GM12891 (cell line): Measurements from ENCODE around the gene MYH3.

Source experiments
- DNase-seq: peaks from one replicate; pipeline ENCODE4 v3.0.0; 2011; ENCODE audit warnings: low spot score; ENCODE audit not compliant: insufficient read length
- FAIRE-seq: peaks from 2 replicates; lab custom pipeline; 2011; peaks lifted over from hg19 to GRCh38; lab: Jason Lieb, UNC
- PAX5 ChIP-seq: IDR thresholded peaks from 2 replicates; pipeline ENCODE4 v1.6.1; 2011; ENCODE audit warnings: low read length, moderate library complexity, mild to moderate bottlenecking; ENCODE audit not compliant: insufficient read depth, severe bottlenecking
- POLR2A ChIP-seq: IDR thresholded peaks from 2 replicates; pipeline ENCODE4 v1.6.1; 2011; ENCODE audit warnings: low read depth, low read length, control low read depth
- POLR2AphosphoS5 ChIP-seq: IDR thresholded peaks from 2 replicates; pipeline ENCODE4 v1.6.1; 2011; ENCODE audit warnings: low read depth, low read length, control low read depth
- POU2F2 ChIP-seq: IDR thresholded peaks from 2 replicates; pipeline ENCODE4 v1.6.1; 2011; ENCODE audit warnings: low read depth, mild to moderate bottlenecking, control low read depth, low read length, moderate library complexity
- SPI1 ChIP-seq: IDR thresholded peaks from 2 replicates; pipeline ENCODE4 v1.6.1; 2011; ENCODE audit warnings: low read depth, low read length, control low read depth
- TAF1 ChIP-seq: IDR thresholded peaks from 2 replicates; pipeline ENCODE4 v1.6.1; 2011; ENCODE audit warnings: low read depth, low read length, control low read depth

Gene MYH3

DNA sequence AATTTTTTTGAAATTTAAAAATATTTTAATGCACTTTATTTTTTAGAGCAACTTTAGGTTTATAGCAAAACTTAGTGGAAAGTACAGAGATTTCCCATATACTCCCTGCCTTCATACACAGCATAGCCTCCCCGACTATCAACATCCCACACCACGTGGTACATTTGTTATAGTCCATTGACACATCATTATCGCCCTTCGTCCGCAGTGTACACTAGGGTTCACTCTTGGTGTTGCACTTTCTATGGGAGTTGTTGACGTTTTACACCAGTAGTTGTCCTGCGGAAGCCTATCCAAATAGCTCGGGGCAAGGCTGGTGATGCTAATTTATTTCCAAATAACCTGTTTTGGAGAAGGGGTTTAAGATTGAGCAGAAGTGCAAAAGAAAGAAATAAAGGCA lies 52.6 kb downstream of the MYH3 start:
- no peak for TF ChIP-seq POLR2AphosphoS5
- no peak for TF ChIP-seq PAX5
- TF ChIP-seq POU2F2 = no peak
- no peak for TF ChIP-seq TAF1
- no peak for TF ChIP-seq SPI1
- TF ChIP-seq POLR2A = no peak
- FAIRE-seq (no peak), DNase-seq (no peak)

- FAIRE-seq = no peak
- no peak for TF ChIP-seq POU2F2
- no peak for TF ChIP-seq TAF1
- no peak for TF ChIP-seq PAX5
- TF ChIP-seq POLR2AphosphoS5 = no peak
- no peak for TF ChIP-seq SPI1
- no peak for TF ChIP-seq POLR2A
- no peak for DNase-seq
These were observed 53.2 kb downstream of the MYH3 start for GRCh38 chr17:10603931-10604330.

DNA sequence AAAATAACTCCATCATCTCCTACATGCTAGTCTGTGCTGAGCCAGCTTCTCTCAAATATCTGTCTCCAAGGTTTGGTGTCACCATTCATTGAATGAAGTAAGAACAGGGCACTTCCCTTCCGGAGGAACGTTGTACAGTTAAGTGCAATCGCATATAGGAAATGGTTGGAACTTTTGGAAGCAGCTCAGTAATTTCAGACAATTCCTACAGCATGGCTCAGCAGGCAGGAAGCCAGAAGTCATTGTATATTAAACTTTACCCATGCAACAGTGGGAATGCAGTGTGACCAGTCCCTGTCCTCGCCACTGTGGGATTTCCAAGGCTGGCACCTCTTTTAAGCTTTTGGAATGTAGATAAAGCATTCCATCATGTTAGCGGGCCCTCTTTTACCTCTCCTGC lies 56.5 kb downstream of the MYH3 start:
- FAIRE-seq = no peak
- DNase-seq = no peak
- TF ChIP-seq SPI1 (no peak), POU2F2 (no peak), POLR2A (no peak), PAX5 (no peak), POLR2AphosphoS5 (no peak), TAF1 (no peak)

GRCh38 chr17:10598621-10599020 lies 58.5 kb downstream of the MYH3 start:
- DNase-seq (no peak), FAIRE-seq (no peak)
- no peak for TF ChIP-seq TAF1
- TF ChIP-seq POLR2AphosphoS5 = no peak
- no peak for TF ChIP-seq POLR2A
- no peak for TF ChIP-seq POU2F2

DNA sequence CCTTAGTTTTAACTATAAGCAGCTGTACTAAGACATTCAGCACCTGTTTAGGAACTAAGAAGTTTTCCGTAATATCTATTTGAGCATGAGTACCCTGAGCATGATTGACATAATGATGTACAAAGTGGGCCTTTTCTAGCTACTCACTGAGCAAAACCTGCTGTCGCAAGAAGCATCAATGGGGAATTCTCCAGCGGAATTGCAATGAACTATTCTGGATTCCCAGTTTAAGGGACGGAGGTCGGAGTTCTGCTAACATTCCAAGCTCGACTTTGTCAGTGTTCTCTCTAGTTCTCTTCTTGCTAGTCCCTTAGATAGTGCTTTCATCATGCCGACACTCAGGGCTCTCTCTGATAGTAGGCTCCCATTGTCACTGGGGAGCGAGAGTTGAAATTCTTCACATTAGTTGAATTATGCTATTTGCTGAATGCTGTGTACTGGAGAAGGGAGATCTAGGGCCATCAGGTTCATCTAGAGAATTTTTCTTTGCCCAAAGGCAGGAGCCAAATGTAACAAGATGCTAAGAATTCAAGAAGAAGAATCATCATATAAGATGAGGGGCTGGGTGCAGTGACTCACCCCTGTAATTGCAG lies 67.5 kb downstream of the MYH3 start:
- FAIRE-seq (no peak), DNase-seq (no peak)
- no peak for TF ChIP-seq POLR2A
- no peak for TF ChIP-seq TAF1
- TF ChIP-seq POU2F2 = no peak

DNA sequence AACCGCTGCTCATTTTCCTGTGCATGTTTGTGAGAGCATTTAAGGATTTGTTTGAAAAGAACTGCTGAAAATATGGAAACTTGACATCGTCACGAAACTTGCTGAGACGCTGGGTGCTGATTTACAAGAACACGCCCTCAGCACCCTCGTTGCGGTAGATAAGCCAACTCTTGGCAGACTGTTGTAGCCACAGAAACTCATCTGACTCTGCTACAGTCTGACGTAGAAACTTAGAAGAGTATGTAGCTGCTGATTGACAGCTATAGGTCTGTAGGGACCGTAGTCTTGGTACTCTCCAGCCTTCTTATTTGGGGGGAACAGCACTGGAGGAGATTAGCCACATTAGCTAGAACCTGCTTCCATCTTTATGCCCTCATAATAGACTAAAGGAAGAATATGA lies 71.6 kb downstream of the MYH3 start:
- FAIRE-seq = no peak
- TF ChIP-seq PAX5 = no peak
- no peak for DNase-seq

DNA sequence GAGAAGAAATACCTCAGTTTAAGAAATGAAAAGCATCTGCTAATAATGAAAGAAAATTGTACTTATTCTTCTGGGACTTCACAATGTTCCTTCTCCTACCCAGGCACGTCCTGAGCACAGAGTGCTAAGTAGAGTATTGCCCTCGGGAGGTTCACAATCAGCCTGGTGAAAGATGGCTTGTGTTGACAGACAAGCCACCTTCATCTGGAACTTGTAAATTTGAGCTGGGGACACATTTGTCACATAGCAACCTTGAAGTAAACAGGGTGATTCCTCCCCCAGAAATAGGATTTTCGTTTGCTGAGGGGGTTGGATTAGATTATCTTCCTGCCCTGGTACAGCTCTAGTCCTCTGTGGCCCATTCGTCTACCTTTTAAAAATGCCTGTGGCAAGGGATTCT lies 73.3 kb downstream of the MYH3 start:
- DNase-seq = no peak
- TF ChIP-seq PAX5 (no peak), POLR2AphosphoS5 (no peak), SPI1 (no peak), POU2F2 (no peak), TAF1 (no peak), POLR2A (no peak)
- no peak for FAIRE-seq

GRCh38 chr17:10579270-10579669 lies 77.8 kb downstream of the MYH3 start:
- TF ChIP-seq SPI1 (no peak), POLR2A (no peak), TAF1 (no peak), PAX5 (no peak), POU2F2 (no peak), POLR2AphosphoS5 (no peak)
- DNase-seq (no peak), FAIRE-seq (no peak)
